ENCODE measurements around the gene OPRM1.

OPRM1 gene

GRCh38 chr6:154056536-154056935, 17.5 kb downstream of the OPRM1 start:
- no peak overlapping the region for H3K4me3 ChIP-seq (ENCODE audit: control insufficient read depth, low read depth, low read length)
- no peak for DNase-seq (ENCODE audit: low read depth)
- no peak for TF ChIP-seq CTCF (conservative IDR thresholded peaks at IDR 0.05; ENCODE audit: control insufficient read depth, insufficient read depth, low read depth, low read length)

GRCh38 chr6:154057098-154057497, 18.1 kb downstream of the OPRM1 start:
- no peak overlapping the region for H3K4me3 ChIP-seq (ENCODE audit: control insufficient read depth, low read depth, low read length)
- DNase-seq (ENCODE audit: low read depth), result no peak

GRCh38 chr6:154058963-154059680, 20.1 kb downstream of the OPRM1 start:
- no peak for DNase-seq (ENCODE audit: low read depth)
- no peak overlapping the region for H3K4me3 ChIP-seq (ENCODE audit: control insufficient read depth, low read depth, low read length)
- TF ChIP-seq CTCF (conservative IDR thresholded peaks at IDR 0.05; ENCODE audit: control insufficient read depth, insufficient read depth, low read depth, low read length), result no peak

More at GRCh38 chr6:154057098-154057497, 18.1 kb downstream of the OPRM1 start:
- no peak for TF ChIP-seq CTCF (conservative IDR thresholded peaks at IDR 0.05; ENCODE audit: control insufficient read depth, insufficient read depth, low read depth, low read length)

- TF ChIP-seq CTCF (conservative IDR thresholded peaks at IDR 0.05; ENCODE audit: control insufficient read depth, insufficient read depth, low read depth, low read length), result no peak
- no peak for DNase-seq (ENCODE audit: low read depth)
- no peak overlapping the region for H3K4me3 ChIP-seq (ENCODE audit: control insufficient read depth, low read depth, low read length)
These were observed 21.0 kb downstream of the OPRM1 start for GRCh38 chr6:154060076-154060475.

GRCh38 chr6:154070041-154070440, 31.0 kb downstream of the OPRM1 start:
- DNase-seq (ENCODE audit: low read depth), result no peak
- no peak for TF ChIP-seq CTCF (conservative IDR thresholded peaks at IDR 0.05; ENCODE audit: control insufficient read depth, insufficient read depth, low read depth, low read length)
- no peak overlapping the region for H3K4me3 ChIP-seq (ENCODE audit: control insufficient read depth, low read depth, low read length)

- no peak for DNase-seq (ENCODE audit: low read depth)
- TF ChIP-seq CTCF (conservative IDR thresholded peaks at IDR 0.05; ENCODE audit: control insufficient read depth, insufficient read depth, low read depth, low read length), result no peak
- no peak overlapping the region for H3K4me3 ChIP-seq (ENCODE audit: control insufficient read depth, low read depth, low read length)
These were observed 31.6 kb downstream of the OPRM1 start for GRCh38 chr6:154070657-154071056.
